ENCODE results near the gene NFYC.

The NFYC gene

DNA sequence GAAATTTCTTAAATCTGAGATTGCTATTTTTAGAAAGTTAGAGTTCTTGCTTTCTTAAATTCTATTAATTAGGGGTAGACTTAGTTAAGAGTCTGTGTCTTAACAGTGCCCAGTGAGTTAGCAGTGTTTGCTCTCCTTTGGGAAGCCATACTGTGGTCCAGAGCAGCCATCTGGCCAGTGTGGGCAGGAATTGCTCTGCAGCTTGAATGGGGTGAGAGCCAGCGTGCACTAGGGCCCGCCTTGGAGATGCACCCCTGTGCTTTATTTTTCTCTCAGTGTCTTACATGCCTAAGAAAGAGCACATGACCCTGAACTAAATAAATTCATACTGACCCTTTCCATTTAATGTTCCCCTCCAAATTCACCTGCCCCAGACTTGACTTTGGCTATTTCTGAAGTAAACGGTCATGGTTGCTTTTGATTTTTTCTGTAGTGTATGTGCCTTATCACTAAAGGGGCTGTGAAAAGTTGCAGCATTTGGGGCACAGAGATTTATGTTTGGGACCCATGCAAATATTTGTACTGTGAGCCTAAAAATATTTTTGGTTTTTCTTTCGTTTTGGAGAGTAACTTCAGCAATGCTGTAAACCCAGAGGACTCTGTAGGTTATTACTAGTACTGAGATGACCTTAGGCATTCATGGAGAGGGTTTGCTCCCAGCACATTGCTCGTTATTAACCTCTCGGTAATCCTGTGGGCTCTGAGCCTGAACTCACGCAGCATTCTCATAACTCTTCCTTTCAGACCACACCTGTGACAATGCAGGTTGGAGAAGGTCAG lies 70.8 kb downstream of the NFYC start:
- no peak for DNase-seq

DNA sequence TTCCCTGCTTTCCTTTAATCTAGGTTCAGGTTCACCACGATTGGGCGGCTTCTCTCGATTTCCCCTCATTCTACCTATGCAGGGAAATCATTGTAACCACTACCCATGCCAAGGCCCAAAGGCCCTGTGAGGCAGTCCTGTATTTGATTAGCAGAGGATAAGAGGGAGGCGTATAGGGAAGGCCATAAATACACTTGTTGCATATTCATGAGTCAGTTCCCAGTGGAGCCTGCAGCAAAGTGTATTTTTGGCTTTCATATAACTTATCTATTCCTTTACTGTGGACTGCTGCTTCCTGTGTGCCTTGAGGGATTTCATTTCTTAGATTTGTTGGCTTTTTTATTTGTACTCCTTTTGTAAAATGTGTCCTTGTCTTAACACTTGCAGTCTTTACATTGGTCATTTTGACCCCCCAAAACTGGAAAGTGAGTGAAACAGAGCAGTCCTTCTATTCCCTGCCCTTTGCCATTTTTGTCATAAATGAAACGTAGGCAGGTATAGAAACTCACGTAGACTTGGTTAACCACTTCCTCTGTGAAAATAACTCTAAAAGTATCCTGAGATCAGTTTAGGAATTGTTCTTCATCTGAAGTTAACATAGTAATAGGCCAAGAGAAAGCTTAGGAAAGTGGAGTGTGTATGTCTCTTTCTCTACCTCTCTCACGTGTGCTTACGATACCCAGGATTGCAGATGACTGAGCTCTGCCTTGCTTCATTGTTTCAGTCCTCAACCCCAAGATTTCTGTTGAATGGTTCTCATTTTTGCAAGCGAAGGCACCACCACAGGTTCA lies 72.4 kb downstream of the NFYC start:
- DNase-seq: no peak

DNA sequence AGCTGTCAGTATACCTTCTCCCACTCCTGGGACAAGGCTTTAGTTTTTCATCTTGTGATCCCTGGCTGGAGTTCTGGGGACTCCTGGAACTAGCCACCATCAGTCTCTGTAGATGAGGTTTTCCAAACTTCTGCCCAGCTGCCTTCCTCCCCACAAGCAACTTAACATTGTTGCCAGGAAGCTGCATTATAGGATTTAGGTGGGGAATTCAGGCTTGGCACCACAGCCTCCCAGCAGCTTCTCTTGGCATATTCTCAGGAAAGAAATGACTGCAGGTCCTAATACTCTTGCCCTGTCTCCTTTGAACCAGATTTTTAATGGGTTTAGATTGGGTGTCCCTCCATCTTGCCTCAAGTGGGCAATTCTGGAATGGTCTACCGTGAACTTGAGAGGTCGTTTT lies 73.5 kb downstream of the NFYC start:
- DNase-seq: no peak

DNA sequence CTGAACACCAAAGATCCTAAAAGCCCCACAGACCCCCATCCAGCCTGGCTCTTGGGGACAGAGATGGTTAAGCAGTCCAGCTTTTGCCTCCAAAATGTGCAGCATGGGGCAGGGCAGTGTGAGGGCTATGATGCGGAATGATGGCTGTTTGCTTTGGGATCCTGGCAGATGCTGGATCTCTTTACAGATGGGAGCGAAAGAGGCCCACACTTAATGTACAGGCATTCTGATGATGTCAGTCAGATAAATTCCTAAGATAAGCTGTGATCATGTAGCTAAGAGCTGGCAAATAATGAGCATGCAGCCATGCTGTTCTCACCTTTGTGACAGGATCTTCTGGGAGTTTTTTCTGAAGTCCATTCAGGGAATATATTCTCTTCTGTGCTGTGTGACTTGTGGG lies 74.5 kb downstream of the NFYC start:
- DNase-seq: no peak

DNA sequence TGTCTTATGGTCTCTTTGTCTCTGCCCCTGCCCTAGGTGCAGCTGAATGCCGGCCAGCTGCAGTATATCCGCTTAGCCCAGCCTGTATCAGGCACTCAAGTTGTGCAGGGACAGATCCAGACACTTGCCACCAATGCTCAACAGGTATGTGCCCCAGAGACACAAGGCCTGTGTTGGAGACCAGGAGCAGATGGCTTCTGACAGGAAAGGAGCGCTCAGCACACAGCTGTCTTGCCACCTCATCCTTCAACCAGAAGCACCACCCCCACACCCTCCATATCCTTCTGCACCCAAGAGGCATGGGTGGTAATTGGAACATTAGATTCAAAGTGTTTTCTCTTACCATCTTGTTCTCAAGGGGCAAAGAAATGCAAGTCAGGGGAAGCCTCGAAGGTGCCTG lies 75.1 kb downstream of the NFYC start:
- no peak for DNase-seq

DNA sequence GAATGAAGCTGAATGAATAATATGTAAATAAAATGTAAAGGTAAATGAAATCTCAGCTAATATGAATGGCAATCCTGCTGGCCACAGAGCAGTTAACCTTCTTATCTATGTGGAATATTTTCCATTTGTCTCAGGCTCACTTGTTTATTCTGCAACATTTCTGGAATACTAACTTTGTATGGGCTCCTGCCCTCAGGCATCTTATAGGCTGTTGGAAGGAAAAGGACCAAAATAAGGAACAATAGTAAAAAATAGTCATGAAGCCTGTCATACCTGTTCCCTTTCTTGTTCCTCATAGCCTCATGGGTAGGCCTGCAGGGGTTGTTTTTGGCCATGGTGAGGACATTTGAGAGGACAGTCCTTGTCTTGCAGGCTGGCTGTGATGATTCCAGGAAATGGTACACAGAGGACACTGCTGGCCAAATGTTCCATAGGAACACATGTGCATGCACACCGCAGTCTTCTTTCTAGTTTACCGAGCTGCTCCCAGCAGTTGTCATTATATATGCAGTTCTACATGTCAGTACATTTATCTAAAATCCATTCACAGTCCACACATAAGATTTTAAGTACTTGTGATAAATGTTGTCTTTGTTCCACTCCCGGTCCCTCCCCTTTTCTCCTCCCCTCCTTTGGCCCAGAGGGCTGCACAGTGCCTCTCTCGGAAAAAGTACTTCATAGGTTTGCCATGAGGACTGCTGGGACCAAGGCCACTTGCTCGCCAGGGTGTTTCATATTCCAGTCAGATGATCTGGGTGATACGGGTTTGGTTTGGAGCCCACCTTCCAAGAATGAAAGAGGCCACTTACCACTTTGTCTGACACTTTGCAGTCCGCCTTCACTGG lies 76.9 kb downstream of the NFYC start:
- DNase-seq: no peak

DNA sequence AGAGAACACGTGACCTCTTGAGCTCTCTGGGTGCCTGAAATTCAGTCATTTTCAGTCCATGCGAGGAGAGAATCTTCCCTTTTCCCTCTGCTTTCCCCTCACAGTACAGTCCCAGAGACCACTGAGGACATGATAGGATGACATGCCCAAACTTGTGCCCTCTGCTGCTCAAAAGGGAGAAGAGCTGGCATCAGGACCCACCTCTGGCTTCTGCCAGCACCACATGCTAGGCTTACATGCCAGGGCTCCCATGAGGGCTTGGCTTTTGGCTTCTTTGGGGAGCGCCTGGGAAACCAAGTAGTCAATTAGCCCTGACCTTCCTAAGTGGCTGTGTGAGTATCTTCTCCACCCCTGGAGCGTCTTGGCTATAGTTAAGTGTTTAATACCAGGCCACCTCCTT lies 78.3 kb downstream of the NFYC start:
- peak in 3 of 4 experiments; percentile 13 to 19 (median 16) for DNase-seq

DNA sequence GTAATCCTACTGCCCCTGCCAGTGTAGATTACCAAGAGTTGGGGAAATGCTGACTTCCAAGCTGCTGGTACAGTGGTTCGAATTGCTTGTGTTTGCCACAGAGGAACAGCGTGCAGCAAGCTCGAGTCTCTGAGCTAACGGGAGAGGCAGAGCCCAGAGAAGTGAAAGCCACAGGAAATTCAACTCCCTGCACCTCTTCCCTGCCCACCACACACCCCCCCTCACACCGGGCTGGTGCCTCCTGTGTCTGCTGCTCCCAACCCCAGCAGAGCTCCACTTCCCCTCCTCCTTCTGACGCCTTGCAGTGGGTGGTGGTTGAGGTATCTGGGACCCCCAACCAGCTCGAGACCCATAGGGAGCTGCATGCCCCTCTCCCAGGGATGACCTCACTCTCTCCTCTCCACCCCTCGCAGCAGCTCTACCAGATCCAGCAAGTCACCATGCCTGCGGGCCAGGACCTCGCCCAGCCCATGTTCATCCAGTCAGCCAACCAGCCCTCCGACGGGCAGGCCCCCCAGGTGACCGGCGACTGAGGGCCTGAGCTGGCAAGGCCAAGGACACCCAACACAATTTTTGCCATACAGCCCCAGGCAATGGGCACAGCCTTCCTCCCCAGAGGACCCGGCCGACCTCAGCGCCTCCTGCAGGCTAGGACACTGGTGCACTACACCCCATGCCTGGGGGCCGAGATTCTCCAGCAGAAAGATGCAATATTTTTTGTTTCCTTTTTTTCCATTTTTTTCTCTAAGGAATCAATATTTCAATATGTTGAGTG lies 79.0 kb downstream of the NFYC start:
- no peak for DNase-seq

DNA sequence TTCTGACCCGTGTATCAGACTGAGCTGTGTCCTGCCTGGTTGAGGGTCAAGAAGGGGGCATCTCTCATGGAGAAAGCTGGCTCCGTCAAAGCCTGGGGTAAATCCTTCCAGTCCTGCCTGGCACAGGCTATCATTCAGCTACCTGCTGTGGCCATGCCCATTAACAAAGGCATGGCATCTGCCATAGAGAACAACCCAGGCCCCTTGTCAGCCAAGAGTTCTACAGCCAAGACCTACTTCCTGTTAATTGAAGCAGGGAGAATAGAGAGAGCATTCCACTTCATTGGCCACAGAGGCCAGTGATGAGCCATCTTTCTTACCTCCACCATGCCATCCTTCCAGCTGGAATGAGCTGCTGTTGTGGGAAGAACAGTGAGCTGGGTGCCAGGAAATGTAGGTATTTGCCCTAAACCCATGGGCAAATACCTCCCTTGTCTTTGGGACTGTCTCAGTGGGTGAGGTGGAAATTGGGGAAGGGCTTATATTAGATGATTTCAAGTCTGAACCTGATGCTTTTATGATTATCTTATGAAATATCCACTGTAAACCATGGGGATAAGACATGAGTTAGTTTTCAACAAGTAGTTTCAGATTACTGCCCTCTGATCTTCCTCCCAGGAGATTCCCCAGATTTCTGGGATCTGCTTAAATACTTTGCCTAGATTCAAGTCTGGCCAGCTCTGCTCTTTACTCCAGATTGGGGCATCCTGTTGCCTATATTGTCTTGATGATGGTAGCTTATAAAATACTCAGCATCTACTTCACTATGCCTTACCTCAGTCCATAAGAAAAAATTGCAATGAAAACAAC lies 80.8 kb downstream of the NFYC start:
- DNase-seq: no peak

DNA sequence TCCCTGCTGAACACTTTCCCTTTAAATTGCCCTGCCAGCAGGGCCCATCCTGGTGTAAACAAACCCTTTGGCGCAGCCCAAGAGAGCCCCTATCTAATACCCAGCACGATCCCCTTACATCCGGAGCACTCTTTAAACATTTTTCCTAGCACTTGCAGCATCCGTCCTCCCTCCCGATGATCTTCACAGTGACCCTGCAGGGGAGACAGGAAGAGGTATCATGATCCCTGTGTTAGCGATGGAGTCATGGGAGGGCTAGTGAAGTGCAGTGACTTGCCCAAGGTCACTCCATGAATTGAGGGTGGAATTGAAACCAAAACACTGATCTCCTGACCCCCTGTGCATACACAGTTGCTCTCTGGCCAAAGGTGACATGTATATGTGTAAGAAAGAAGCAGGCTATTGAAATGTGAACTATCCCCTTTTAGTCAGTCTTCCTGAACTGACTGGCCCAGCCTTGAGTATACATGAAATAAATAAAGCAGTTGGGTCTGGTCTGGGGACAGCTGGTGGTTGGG lies 82.3 kb downstream of the NFYC start:
- no peak for DNase-seq

DNA sequence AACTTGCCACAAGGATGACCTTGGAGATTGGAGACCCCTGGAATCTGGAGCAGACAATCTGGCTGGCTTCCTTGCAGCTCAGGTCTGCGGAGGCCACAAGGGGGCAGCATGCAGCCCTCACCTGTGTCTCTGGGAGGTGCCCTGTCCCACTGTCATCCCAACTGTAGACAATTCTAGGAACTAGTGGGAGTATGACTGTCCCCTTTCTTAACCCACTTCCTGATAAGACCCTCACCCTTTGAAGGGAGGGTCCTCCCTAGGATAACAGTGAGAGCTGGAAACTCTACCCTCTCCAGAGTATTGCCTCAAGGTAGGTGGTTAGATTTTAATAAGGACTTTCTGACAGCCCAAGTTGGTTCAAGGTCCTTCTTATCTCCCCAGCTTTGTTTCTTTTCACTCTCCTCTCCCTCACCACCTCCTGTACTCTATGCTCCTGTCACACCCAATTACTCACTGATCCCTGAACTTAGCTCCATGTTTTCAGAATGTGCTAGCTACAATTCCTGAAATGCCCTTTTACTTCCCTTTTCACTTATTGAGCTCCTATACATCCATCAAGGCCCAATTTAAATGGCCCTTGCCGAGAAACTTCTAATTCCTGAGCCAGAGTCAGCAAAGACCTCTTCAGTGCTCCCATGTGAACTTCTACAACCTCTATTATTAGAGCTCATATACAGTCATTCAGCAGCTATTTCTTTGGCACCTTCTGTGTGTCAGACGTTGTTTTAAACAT lies 82.9 kb downstream of the NFYC start:
- peak; percentile 30 to 70 (median 44) for DNase-seq

DNA sequence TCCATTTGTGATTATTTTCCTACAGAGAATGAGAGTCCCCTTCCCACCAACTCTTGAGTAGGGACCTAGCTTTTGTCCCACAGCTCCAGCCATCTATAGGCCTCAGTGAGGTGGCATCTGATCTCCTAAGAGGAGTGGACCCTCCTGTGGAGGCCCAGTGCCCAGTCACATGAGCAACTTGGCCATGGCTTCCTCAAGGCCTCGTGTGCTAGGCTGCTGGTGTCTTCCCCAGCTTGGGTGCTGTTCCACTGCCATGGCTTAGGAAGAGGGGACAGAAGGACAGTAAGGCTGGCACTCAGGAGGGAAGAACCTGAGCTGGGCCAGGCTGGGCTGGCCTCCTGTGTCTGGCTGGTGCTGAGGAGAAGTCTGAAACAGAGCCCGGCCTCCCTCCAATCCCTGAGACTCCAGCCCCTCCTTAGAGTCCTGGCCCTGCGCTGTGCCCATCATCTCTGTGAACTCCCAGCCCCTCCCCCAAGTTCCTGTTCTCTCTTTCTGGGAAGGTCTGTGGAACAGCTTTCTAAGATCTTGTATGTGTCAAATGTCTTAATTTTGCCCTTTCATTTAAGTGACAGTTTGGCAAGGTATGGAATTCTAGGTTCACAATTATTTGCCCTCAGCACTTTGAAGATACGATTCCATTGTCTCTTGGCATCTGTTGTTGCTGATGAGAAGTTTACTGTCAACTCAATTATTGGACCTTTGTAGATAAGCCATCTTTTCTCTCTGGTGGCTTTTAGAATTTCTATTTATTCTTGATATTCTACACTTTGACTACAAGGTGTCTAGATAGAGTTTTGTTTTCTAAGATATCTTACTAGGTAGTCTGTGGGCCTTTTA lies 85.0 kb downstream of the NFYC start:
- no peak for DNase-seq

DNA sequence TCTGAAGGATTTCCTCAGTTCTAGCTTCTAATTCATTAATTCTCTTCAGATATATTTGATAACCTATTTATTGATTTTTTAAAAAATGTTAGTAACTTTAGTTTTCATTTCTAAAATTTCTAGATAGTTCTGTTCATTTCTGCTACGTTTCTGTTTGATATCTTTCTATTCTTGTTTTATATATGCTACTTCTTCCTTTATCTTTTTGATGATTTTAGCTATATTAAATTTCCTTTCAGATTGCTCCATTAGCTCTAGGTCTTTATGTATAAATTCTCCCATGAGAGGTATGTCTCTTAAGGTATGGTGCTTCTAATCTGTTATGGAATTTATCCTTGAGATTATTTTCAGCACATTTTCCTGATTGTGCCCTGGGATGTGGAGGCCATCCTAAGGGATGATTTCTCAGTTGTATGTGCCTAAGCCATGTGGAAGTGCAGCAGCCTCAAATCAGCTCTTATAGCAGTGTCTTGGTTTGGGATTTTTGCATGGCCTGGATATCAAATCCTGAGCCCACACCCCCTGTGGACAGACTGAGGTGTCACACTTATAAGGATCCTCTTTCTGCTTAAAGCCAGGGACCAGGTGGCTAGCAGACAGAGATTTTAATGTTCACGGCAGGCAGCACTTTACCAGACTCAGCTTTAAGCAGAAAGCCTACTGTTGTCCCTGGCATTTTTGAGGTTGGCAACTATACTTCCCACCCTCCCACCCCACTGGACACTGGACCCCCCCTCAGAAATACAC lies 85.9 kb downstream of the NFYC start:
- DNase-seq: no peak

DNA sequence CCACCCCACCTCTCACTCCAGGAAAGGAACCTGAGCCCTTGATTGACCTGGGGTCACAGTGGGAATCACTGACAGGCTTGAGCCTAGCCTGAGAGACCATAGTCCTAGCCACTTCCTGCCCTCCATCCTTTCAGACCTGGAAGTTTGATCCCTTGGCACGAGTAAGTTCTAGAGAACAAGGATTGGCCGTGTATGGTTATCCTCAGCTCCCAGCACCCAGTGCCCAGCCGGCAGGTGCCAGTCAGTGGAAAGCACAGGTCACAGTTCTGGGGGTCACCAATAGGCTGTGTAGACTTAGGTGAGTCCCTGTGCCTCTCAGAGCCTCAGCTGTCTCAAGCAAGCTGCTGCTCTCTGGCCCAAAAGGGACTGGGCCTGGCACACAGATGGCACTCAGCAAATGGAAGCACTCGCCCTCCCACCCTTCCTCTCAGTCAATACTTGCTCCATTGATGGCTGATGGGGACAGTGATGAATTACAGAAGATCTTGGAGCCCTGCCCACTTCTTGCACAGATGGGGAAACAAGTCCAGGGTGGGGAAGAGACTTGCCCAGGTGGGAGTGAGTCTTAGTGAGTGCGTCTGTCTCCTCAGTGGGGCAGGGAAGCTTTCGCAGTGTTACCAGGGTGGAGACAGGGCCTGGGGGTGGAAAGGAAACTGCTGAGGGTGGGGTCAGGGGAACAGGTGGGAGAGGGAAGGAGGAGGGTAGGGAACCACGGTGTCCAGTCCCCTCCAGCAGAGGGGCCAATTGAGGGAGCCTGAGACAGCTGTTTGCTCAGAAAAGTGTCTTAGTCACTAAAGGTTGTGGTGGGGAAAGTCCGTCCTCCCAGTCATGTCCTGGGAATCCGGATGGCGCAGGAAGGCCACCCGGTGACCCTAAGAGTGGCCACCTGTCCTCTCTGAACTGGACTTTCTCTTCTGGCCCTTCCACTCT lies 89.4 kb downstream of the NFYC start:
- no peak for DNase-seq

DNA sequence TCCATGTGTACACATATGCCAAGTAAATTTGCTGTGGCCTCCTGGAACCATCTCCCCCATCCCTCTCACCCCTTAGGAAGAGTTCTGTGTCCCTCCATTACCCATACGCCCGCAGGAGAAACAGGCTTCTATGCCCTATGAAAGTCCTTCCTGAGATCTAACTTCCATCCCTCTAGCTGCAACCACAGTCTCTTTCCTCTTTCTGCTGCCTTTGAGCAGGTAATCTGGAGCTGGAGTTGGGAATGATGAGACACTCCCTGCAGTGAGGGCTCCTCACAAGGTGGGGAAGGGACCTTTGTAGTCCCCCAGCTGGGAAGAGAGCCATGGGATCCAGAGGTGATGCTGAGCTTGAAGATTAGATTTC lies 90.1 kb downstream of the NFYC start:
- no peak for DNase-seq

DNA sequence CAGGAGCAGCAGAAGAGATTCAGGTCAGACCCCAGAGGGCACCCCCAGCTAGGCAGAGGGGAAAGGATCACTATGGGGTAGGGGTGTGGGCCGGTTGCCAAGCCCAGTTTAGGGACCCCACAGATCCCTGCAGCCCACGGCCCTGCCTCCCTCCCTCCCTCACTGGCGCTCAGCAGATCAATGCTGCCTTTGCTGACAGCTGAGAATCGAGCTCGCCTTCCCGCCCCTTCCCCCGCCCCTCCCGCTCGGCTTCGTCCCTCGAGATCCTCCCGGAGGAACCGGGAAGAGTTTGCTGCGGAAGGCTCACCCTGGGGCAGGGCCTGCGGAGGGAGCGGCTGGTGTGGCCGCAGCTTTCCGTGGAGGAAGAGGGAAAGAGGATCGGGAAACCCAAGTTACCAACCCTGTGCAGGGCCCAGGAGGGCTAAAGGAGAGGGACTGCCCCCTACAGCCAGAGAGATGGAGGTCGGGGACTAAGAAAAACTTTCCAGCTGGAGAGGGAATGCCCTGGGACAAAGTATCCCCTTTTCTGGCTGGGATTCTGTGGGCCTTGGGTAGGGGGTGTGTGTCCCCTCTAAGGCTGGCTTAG lies 91.0 kb downstream of the NFYC start:
- DNase-seq: peak in 1 of 4 experiments; percentile 18

Data from suppressor macrophage (primary cell).